MV-4-11 (cell line): Measurements from ENCODE around the gene CFDP1.
A peak's percentile ranks its signal among the peaks of the same experiment; 100 is the strongest.

ENCODE experiments used
- DNase-seq: peaks from one replicate; lab custom pipeline; 2025; lab: John Stamatoyannopoulos, UW

The CFDP1 gene

GRCh38 chr16:75251280-75252048 is 181.8 kb downstream of the CFDP1 start, which contains the start of gene BCAR1:
Gene BCAR1, minus strand, starts transcription at chr16:75251624. Its CDS starts 142 bp downstream, at chr16:75251482.
- no peak for DNase-seq

GRCh38 chr16:75250809-75251279 is 182.5 kb downstream of the CFDP1 start:
- DNase-seq: no peak

- DNase-seq: no peak
Observed at GRCh38 chr16:75250089-75250808, 183.1 kb downstream of the CFDP1 start.

DNA sequence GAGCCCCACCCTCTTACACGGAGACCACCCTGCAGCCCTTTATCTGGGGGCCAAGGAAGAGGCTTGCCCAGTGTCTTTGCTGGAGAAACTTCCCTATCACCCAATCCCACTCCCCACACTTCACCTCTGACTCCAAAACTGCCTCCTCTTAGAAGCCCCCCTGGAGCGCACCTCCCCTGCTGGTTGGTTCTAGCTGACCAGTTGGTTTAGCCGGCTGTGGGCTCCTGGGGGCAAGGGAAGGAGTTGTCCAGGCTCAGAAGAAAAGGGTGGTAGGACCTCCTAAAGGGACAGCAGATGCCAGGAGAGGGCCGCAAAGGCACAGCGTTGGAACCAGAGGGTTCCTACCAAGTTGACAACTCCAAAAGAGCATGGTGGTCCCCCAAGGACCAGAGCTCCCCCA is 183.9 kb downstream of the CFDP1 start:
- DNase-seq: no peak

DNA sequence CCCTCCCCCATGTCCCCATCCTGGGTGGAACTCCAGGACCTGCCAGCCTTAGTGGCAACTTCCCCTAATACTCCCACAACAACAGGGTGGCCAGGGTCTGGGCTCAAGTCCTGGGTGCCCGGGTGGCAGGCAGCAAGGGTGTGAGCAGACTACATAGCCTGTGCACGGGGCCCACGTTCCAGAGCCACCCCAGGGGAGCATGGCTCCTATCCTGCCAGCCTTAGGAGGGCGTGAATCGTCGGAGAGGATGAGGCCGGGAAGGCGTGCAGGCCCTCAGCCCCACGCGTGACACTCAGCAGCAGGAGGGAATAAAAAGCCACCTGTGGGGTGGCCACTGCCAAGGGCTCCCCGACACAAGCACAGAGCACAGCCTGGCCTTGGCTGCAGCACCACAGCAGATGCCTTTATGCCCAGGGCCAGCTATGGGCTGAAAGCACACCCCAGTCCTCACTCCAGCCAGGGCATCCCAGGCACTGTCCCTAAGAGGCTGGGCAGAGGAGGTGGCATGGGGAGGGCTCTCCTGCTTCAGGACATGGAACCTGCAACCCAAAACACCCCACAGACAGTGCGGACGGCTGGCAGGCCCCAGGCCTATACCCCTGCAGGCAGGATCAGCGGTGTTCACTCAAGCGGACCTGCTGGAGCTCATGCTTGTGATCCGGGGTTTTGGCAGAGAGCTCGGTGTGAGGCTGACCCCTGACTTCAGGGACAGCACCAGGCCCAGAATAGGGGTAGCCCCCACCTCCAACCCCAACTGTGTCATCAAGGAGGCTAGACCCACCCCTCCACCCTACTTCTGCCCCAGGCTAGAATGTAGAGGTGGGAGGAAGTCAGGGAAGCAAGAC is 184.5 kb downstream of the CFDP1 start:
- DNase-seq: no peak

DNA sequence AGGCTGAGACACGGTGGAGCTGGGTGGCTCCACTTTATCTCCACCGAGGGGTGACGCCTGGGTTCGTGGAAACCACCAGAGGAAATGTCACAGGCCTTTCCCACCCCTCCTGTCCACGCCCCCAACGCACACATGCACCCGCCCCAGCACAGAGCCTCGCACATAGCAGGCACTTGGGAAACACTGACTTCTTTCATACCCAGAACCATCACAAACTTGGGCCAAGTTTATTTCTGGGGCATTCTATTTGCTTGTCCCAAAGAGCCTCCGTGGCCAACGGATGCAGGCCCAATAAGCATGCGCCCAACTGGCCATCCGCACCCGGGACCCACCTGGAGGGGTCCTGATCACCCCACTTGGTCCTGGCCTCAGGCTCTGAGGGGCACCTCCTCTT is 185.2 kb downstream of the CFDP1 start:
- DNase-seq: no peak

- no peak for DNase-seq
Observed at GRCh38 chr16:75247249-75247648, 186.1 kb downstream of the CFDP1 start.

DNA sequence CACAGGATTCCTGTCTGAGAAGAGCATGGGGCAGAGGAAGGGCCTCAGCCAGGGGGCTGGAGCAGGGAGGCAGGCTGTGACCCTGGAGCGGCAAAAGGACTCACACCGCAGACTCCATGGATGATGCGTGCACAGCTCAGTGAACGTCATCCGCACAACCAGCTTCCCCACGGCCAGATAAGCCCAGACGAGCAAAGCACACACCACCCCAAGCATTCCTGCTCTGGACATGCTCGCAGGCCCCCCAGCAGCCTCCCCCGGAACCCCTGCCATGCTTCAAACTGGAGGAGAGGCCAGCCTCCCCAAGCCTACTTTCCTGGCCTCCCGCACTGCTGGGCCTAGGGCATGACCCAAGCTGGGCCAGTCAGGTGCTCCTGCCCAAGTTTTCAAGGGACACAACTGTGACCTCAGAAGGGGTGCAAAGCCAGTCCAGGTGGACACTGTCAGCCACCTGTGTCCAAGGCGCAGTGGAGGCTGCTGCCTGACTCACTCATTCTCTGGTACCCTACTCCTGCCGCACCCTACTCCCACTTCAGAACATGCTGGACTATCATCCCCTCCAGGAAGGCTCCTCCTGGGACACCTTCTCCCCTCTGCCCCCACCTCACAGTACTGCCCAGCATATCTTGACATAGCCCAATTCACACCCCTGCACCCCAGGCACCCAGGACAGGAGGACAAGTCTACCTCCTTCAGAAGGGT is 186.6 kb downstream of the CFDP1 start:
- DNase-seq: no peak

GRCh38 chr16:75244844-75245758 is 188.2 kb downstream of the CFDP1 start:
- DNase-seq: peak; percentile 73

DNA sequence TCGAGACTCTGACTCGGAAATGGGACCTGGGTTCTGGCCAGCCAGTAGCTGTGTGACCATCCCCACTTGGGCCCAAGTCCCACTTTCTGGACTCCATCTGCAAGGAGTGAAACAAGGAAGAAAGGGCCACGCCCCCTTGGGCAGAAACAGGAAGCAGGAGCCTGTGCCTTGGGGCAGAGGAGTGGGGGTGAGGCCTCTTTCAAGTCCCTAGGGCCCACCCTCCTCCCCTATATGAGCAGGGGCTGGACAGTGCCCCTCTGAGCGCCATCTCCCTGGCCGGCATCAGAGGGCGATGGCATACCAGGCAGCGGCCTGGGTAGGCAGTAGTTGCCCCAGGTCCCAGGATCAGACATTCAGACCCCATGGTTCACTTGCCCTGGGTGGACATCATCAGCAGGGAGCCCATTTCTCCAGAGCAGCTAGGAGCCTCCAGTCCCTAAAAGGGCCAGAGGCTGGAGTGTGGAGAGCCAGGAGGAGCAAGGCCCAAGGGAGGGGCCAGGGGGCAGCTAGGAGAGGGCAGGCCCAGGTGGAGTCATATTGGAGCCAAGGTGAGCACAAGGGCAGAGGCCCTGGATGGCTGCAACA is 189.0 kb downstream of the CFDP1 start:
- DNase-seq: peak; percentile 36
